GM19397 (cell line): ENCODE results near the gene NME7.

Source experiments
- ATAC-seq: cut with Tn5 transposase; IDR thresholded peaks from one replicate; pipeline ENCODE4 v1.9.1; 2021; ENCODE audit warnings: mild to moderate bottlenecking, moderate library complexity; ENCODE audit not compliant: unreplicated experiment

The NME7 gene

DNA sequence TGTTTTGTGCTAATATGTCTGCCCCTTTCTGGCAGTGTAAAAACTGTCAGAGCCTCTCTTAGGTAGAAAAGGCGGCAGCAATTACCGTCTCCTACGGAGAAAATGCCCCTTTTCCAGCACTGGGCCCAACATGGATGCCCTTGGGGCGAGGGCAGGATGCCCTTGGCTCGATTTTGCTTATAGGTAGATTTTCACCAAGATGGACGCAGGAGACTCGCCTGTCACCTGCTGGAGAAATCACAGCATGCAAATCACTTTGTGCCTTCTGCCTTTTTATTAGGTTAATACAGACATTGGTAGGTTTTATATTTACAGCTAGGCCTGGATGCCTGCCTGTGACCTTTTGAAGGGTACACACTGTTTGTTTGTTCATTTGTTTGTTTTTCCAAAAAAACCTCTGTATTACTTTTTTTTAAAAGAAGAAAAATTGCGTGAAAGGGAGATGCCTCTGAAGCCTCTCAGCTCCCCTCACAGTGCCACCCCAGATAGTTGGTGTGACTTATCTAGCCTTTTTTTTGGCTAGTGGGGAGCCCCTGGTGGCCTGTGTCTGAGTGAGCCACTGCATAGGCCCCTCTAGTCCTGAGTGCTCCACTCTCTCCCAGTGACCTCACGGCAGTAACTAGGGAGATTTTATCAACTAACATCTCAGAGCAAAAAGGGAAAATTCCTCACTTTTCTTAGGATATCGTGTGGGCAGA, 258.6 kb downstream of the NME7 start:
- no peak for ATAC-seq

DNA sequence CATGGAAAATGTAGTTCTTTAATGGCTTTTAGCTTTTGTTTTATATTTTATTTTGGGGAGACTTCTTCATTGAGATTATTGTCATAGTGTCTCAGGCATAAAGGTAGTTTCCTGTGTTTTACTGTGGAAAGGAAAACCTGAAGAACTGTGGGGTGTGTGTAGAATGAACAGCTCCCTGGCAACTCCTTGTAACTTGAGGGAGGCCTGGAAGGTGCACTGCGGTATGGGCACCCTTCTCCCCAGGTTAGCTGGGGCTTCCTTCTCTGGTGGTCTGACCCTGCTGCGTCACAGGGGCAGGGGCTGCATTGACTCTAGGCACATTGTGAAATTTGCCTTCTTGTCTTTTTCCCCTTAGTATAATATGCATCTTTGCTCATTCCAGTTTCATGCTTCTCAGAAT, 259.4 kb downstream of the NME7 start:
- no peak for ATAC-seq

DNA sequence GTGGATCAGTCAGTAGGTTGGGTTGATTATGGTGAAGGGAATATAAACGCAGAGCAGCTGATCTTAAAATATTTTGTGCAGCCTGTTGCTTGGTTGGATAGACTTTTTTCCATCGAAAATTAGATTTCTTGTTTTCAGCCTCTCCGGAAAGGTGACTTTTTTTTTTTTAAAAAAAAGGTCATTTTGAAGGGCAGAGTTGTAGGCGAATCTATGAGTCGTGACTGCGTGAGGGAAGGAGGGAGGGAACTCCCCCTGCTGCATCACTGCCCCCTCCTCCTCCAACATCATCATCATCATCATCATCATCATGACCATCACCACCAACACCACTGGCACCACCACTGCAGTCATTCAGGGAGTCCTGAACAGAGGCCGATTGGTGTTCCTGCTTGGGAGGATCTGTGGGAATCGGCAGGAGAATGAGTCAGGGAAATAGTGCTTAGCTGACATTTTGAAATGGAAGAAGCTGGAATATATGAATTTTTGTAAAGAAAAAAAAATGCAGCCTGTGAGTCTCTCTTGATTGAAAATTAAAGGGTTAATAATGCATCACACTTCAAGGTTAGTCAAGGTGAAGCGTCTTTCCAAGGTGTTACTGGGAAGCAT, 259.9 kb downstream of the NME7 start:
- no peak for ATAC-seq

DNA sequence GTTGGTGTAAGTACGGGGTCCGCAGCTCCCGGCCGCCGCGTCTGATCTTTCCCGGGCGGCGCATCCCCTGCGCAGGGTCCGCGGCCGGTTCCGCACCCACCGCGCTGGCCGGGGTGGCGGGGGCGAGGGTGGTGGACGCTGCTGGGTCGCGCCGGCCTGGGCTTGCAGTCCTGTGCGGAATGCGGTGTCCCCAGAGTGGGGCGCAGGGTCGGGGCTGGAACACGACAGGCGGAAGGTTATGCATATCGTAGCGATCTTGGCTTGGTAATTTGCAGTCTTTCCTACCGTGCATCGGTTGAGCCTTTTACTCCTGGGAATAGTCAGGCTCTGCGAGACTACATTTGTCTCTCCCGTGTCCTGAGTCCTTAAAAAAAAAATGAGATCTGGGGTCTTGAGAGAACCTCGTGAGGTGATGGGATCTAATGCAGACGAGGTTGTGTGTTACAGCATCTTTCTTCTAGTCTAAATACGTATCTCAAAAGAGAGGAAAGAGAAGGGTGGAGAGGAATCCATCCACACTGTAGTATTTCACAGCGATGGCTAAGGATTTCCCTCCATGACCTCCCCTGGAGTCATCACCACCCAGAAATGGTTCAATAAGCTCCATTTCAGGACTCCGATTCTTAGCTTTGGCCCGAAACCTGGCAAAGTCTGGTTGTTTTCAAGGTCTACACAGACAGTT, 260.5 kb downstream of the NME7 start:
- no peak for ATAC-seq

DNA sequence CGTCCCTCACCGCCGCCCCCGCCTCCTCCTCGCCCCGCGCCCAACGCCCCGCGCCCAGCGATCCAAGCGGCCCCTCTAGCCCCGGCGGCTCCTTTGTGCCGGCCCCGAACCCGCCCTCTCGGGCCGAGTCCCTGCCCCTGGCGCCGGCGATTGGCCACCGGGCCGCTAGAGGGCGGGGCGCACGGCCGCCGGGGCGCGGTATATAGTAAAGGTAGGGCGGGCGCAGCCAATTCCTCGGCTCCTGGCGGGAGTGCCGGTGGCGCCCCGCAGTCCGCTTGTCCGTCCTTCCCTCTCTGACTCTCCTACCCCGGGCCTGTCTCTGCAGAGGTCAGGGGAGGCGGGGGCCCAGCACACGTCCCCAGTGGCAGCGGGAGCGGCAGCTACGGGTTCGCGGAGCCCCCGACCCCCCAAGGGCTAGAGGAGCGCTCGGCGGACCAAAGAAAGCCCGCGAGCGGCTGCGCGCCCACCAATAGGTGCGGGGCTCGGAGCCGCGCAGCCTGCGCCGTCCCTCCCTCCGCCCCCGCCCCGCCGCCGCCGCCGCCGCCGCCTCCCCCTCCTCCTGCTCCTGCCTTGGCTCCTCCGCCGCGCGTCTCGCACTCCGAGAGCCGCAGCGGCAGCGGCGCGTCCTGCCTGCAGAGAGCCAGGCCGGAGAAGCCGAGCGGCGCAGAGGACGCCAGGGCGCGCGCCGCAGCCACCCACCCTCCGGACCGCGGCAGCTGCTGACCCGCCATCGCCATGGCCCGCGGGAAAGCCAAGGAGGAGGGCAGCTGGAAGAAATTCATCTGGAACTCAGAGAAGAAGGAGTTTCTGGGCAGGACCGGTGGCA, 261.3 kb downstream of the NME7 start, which contains the start of gene ATP1B1:
ATP1B1 (plus strand) TSS at position 596 of the 826 bp plus-strand sequence; CDS start at position 736, 140 bp downstream.
- ATAC-seq: peak; percentile 81

DNA sequence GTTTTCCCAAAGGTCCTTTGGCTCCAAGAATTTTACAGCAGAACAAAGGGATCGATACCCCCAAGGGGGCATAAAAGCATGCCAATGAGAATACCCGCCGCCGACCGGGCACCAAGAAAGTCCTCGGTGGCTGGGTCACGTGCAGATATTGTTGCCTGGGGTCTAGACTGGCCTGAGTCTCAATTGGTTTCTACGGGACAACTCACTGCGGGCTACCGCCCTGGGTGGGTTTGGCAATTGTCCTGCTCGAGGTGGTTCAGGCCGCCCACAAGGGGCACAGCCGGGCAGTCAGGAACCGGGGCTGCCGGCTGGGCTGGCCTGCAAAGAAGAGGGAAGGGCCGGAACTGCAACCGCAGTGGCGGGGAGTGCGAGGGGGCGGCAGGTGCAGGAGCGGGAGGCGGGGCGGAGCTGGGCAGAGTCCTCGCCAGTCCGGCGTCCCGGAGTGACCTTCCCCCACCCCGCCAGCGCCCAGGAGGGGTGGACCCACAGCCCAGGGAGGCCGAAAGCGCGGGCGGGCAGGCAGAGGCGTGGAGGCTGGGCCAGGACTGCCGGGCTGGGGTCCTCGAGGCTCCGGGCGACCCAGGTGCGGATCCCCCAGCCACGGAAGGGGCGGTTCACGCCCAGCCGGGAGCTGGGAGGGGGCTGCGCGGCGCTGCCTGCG, 262.0 kb downstream of the NME7 start:
- peak; percentile 38 for ATAC-seq

DNA sequence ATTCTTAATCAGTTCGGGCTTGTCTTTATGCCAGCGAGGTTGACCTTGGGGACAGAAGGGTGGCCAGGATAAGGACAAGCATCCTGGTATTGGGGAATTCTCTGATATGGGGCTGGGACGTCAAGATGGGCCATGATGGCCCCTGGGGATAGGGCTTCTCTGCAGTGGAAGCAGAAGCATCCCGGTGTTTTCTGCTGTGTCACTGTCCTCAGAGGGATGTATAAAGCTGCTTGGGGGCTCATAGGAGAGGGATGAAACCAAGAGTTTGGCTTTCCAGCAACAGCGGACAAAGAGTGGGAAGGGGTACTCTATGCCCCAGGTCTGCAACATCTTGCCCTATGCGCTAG, 262.5 kb downstream of the NME7 start:
- ATAC-seq: no peak

DNA sequence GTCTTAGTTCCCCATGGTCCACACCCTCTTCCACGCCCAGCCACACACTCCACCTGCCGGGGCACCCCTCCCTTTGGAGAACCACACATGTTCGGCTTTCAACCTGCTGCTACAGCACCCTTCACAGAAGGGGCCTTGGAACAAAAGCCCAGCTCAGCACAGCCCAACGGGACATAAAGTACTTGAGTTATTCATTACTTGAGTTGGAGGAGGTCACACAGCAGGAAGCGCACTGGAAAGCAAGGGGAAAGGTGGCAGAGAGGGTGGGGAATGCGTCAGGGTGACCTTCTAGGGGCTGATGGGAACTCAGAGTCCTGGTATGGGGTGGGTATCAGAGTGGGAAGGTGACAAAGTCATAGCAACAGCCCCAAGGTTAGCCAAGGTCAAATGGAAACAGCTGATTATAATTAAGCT, 264.1 kb downstream of the NME7 start:
- no peak for ATAC-seq

DNA sequence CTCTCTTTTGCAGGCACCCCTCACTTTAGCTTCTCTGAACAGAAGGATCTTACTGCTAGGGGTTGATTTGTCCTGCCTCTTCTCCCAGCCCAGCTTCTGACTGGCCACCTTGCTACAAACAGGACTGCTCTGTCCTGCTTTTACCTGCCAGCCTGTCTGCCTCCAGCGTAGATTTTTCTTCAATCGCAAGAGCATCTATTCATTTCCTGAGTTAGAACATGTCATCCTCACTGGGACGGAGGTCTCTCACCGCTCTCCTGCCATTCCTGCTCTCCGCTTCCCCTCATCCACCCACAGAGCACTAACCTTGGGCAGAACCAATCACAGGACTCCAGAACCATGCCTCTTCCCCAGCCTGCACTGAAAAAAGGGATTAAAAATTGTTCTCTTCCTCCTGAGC, 264.6 kb downstream of the NME7 start:
- no peak for ATAC-seq

DNA sequence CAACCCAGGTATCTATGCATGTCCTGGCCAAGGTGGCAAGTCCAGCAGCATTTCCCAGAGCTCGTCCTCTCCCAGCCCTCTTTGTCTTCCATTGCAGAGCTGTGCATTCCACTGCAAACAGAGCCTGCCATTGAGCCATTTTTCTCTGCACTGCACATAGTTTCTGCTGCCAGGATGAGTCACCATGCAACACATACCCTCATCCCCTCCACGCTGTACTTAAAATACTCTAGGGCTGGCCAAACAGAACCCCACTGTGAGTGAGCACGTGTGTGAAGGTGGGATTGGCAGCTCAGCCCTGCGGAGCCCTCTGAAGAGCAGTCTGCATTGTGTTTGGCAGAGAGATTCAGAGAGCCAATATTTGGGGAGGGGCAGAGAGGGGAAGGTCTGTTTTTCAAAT, 265.0 kb downstream of the NME7 start:
- ATAC-seq: no peak

DNA sequence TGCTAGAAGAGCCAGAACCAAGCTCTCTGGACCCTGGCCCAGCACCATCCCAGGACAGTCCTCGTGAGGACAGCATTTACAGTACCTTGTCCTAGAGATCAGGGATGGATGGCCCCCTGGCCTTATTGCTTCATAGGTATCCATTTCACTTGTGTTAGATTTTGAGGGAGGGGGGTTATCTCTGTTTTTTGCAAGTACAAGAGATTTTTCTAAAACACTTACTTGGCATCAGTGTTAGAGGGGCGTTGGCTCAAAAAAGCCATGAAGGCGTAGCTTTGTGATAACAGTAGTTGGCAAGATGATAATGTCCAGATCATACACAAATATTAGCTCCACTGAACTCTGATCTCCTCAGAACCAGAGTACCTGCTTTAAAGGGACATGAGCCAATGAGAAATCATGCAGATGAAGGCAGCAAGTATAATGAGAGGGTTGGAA, 266.9 kb downstream of the NME7 start:
- ATAC-seq: no peak

DNA sequence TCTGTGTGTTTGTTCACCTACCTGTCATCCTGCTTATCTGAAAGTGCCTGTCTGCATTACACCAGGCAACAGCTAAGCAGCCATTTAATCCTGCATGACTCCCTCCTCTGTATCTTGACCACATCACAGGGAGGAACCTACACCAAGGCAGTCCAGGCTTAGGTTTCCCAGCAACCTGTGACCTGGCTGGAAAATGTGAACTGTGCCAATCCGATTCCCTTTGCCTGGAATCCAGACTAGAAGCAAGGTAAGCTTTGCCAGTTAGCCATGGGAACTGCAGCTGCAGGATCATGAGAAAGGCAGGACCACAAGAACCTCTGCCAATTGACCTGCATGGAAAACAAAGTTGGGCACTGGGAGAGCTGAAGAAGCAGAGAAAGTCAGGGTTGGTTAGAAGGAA, 267.4 kb downstream of the NME7 start:
- no peak for ATAC-seq

DNA sequence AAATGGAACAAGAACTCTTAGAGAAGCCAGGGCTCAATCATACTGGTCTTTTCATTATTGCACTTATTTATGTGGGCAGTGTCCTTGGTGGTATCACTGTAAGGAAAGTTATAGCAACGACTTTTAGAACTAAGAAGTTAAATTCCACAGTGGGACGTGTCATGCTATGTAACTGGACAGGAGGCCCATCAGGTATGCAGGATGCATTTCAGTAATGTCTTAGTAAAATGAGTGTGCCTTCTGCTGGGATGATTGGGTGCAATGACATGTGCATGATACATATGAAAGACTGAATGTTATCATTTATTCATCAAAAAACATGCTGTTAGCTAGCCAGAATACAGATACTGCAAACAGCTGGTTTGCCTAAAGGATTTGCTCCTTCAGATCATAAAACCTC, 268.0 kb downstream of the NME7 start:
- ATAC-seq: no peak

DNA sequence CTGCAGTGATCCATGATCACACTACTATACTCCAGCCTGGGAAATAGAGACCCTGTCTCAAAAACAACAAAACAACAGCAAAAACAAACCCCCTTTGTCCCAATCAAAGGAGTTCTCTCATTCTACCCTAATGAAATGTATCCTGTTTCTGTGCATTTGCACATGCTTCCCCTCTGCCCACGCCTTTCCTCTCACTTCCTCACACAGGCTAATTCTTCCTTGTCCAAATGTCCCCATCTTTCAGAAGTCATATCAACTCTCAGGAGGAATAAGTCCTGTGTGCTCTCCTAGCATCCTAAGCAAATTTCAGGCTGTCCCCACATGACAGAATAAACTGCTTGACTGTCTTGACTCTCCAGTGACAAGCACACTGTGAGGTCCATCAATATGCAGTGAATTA, 269.2 kb downstream of the NME7 start:
- ATAC-seq: no peak

DNA sequence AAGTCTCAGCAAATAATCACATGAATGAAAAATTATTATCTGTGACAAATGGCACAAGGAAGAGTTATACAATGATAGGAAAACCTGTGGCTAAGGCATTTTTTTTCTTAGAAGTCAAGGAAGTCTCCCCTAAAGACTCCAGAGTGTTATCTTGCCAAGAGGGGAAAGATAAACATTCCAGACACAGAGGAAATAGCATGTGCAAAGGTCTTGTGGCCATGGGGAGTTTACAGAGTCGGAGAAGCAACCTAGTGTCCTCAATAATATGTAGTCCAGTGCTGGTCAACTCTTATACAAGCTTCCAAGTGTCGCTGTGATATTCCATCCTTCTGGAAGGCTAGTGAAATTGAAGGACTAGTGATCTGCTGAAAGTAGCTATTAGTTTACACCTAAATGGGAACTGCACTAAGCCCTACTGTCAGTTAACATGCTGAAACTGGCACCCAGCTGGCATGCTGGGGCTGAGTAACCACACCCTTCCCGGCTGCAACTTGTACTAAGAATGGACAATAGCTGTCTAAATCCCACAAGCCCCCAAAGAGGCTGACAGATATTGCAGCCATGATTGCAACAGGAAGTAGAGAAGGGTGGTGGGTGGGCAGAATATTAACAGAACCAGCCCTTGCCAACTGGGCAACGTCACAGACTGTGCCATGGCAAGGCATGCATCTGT, 272.6 kb downstream of the NME7 start:
- no peak for ATAC-seq

DNA sequence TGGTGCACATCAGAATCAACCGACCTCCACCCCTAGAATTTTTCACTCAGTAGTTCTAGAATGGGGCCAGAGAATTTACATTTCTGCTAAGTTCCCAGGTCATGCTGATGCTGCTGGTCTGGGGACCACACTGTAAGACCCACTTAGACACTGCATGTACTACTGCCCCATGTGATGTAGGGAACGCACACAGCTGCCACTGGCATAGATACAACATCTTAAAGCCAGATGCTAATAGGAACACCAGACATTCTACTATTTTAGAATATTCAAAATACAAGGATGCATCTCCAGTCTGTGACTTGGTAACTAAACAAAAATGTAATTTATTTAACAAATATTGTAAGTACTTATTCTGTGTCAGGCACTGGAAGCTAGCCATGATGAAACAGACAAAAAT, 275.2 kb downstream of the NME7 start:
- no peak for ATAC-seq

DNA sequence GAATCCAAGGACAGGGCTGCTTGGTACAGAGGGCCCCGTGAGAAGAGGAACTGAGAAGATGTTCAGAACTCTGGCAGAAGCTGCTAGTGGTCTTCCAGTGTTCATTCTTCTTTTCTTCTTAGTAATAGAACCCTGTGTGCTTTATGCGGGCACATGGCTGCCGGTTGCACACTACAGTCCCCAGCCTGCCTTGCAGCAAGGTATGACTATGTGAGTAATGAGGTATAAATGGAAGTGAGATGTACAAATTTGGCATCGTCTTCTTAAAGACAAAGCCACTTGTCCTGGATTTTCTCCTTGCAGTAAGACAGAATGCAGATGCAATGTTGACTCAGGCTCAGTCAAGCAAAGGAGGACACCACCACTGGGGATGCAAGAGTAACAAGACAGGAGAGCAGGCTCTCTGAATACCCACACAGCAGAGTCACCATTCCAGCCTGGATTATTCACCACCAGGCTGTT, 276.1 kb downstream of the NME7 start:
- peak; percentile 63 for ATAC-seq

DNA sequence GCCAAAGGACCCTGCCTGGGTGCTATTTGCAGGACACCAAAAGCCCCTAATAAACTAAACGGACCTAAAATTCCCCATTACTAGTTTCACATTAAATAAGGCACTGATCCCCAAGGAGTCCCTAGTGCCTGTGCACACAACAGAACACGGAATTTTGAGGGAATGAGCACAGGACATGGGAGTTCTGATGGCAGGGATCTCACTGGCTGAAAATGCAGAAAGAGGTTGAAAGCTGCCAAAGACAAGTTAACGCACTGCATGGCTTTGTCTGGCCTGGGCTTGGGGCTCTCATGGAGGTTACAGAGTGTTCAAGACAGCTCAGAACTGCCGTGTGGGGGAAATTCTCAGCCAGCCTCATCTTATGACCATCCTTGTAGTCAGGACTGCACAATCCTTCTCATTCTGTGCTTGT, 276.7 kb downstream of the NME7 start:
- peak; percentile 43 for ATAC-seq

DNA sequence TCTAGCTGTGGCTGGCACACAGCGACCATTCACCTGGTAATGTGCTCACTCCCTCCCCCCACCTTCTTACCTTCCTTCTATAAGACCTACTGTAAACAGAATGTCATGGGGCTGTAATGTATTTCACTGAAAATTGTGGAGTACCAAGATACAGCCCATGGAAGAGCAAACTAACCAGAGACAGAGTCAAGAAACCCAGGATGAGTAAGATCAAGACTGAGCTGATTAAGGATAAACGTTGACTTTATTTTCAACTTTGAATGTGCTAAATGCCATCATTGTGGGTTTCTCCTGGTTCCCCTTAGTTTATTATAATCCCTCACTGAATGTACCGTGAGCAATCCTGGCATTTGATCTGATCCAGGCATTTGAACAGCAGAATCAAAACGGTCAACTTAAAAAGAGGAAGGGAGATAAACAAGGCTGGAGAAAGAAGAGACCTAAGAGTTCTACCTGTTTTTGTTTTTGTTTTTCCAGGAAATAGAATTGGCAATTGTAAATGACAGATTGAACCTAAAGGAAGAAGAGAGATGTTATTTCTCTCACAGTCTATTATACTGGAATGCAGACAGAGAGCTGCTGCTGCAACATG, 277.2 kb downstream of the NME7 start:
- no peak for ATAC-seq

DNA sequence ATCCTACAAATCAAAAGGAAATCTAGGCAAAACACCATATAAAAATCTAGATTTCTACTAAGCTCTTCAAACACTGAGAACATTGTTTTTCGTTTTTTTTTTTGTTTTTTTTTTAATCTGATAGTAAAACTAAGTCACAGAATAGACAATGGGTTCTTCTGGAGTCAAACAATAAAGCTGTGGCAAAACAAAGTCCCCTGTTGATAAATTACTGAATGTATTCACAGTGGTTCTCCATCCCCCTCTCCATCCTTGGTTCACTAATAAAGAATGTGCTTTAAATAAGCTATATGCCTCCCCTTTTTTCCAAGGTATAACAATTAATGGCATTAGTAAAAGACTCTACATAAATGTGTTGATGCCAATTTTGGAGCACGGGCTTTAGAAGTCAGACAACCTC, 277.8 kb downstream of the NME7 start:
- ATAC-seq: no peak
